Thyroid gland (tissue), 4 donors: ENCODE results near the gene MFSD8.

Source experiments
- CTCF ChIP-seq, 6 experiments: fragments of 200-600 bp in 3 of 6; fragments of 450-650 bp in 3 of 6; sonication (generic) in 3 of 6; IDR thresholded peaks; one replicate each; pipeline ENCODE4 v1.5.1; 2016 to 2019; ENCODE audit warnings: antibody characterized with exemption in 6 of 6, mild to moderate bottlenecking in 2 of 6, inconsistent platforms in 1 of 6, moderate library complexity in 1 of 6
- POLR2A ChIP-seq, 2 donors: fragments of 450-650 bp; IDR thresholded peaks; one replicate each; pipeline ENCODE4 v1.6.1; 2017; ENCODE audit warnings: antibody characterized with exemption in 2 of 2, mild to moderate bottlenecking in 2 of 2, moderate library complexity in 1 of 2

- TF ChIP-seq CTCF (IDR thresholded peaks at IDR 0.05) (no peak), POLR2A (IDR thresholded peaks at IDR 0.05) (no peak)
Observed at GRCh38 chr4:127995776-127996175, 30.8 kb upstream of the MFSD8 start.
